Mucosa of descending colon (tissue), 3 donors: ENCODE measurements around the gene INTS6L. TPM values are rescaled to one million over a fixed set of nuclear protein-coding genes. Genes with fewer than 3 reads are reported as not detected.

Experiments
- ATAC-seq: fragments of 200-7000 bp; cut with Tn5 transposase; one replicate; pipeline ENCODE4 v1.9.1; 2020; ENCODE audit warnings: mild to moderate bottlenecking, moderate library complexity
- DNase-seq, 3 donors: peaks; one replicate each; pipeline ENCODE4 v3.0.0-alpha.2; 2020
- H3K36me3 ChIP-seq: fragments of 200-600 bp; one replicate; pipeline ENCODE4 v1.8.0; 2021; ENCODE audit warnings: low read depth, mild to moderate bottlenecking
- H3K4me1 ChIP-seq: fragments of 200-600 bp; one replicate; pipeline ENCODE4 v1.8.0; 2021; ENCODE audit warnings: low read depth, mild to moderate bottlenecking
- H3K4me3 ChIP-seq: fragments of 200-600 bp; one replicate; pipeline ENCODE4 v1.8.0; 2021; ENCODE audit warnings: mild to moderate bottlenecking
- H3K9me3 ChIP-seq: fragments of 200-600 bp; one replicate; pipeline ENCODE4 v1.8.0; 2021; ENCODE audit warnings: mild to moderate bottlenecking
- CTCF ChIP-seq: fragments of 200-600 bp; IDR thresholded peaks from one replicate; pipeline ENCODE4 v1.8.0; 2022; ENCODE audit warnings: antibody characterized with exemption, mild to moderate bottlenecking
- intact Hi-C, 2 donors: fragments of 100-400 bp; cut with DNase I in 1 of 2; cut with micrococcal nuclease in 1 of 2; formaldehyde crosslinking; loops; one replicate each; pipeline versions ENCODE4 v1.11.0 to v1.11.1; 2022; cut with DNase I, micrococcal nuclease
- long read RNA-seq, 2 donors: library from polyadenylated mRNA; unstranded; transcript quantifications; one replicate each; pipeline ENCODE4 v2.0.0, GENCODE V29; 2019 to 2021
- total RNA-seq, 3 donors: library from RNA; stranded (reverse); fragmentation: NEBNext Ultra II Directional in 2 of 3; extraction: Animal tissue kit (Norgen Biotek cat#: 25700) in 2 of 3; gene quantifications; one replicate each; pipeline versions ENCODE4 v1.2.1 to v1.2.4, GENCODE V29; 2021 to 2023
- donor health status: DM: no; HTN: no; CAD: no; lungs with moderate emphysema.
- donor health status: DM: no; HTN: no; CAD: no.
- donor health status: DM: no; HTN: yes; CAD: no.

Gene INTS6L
- 10 to 100 TPM; 14.2 to 19.8 (median 15.0) TPM for total RNA-seq
- long read RNA-seq, donor 1, partial matches to known transcripts = 1 of 2 reads
- long read RNA-seq, donor 1, other reads (novel, unspliced or antisense) = 1 of 2 reads
- long read RNA-seq, donor 2 = 0 reads

- TF ChIP-seq CTCF = no peak
Measured at GRCh38 chrX:135520553-135521404, at the start of gene INTS6L. Gene INTS6L, plus strand, starts transcription at chrX:135520660. Its CDS starts 333 bp downstream, at chrX:135520993.

GRCh38 chrX:135476378-135476777 is 44.1 kb upstream of the INTS6L start:
- H3K4me3 ChIP-seq = no peak overlapping the region

More at GRCh38 chrX:135520553-135521404, at the start of gene INTS6L:
- ATAC-seq = peak; percentile 81
- no peaks in the 10 kb centered on the region for H3K4me1 ChIP-seq
- intact Hi-C loops = no loop called here
- DNase-seq = peak; percentile 87 to 94 (median 92)
- no peaks in the 10 kb centered on the region for H3K36me3 ChIP-seq
- no peaks in the 10 kb centered on the region for H3K9me3 ChIP-seq
- H3K4me3 ChIP-seq = peak within 1 kb of the TSS; percentile 40

GRCh38 chrX:135477576-135477975 is 42.9 kb upstream of the INTS6L start:
- Histone ChIP-seq H3K4me3 (no peak overlapping the region), H3K36me3 (no peaks in the 10 kb centered on the region), H3K4me1 (no peaks in the 10 kb centered on the region), H3K9me3 (no peaks in the 10 kb centered on the region)
- peak; percentile 73 for ATAC-seq
- peak in 2 of 3 donors; percentile 33 to 64 for DNase-seq
- peak; percentile 10 for TF ChIP-seq CTCF
- intact Hi-C loops = no loop called here

More at GRCh38 chrX:135476378-135476777, 44.1 kb upstream of the INTS6L start:
- ATAC-seq (no peak), DNase-seq (no peak)
- H3K4me1 ChIP-seq = no peaks in the 10 kb centered on the region
- TF ChIP-seq CTCF = no peak
- no peaks in the 10 kb centered on the region for H3K9me3 ChIP-seq
- no peaks in the 10 kb centered on the region for H3K36me3 ChIP-seq
- intact Hi-C loops = no loop called here

- DNase-seq = no peak
- H3K36me3 ChIP-seq = no peaks in the 10 kb centered on the region
- no peak for ATAC-seq
- H3K9me3 ChIP-seq = no peaks in the 10 kb centered on the region
- no peak for TF ChIP-seq CTCF
- no peak overlapping the region for H3K4me3 ChIP-seq
- H3K4me1 ChIP-seq = no peaks in the 10 kb centered on the region
- intact Hi-C loops = loop anchor here in 1 of 2 donors (10.0 kb wide), 1 partner anchor 95 kb away; no protein-coding TSS in a partner anchor
Measured at GRCh38 chrX:135480076-135480475, 40.4 kb upstream of the INTS6L start.

GRCh38 chrX:135481696-135482179 is 38.7 kb upstream of the INTS6L start:
- no peak for DNase-seq
- TF ChIP-seq CTCF = no peak
- H3K4me3 ChIP-seq = no peak overlapping the region
- H3K4me1 ChIP-seq = no peaks in the 10 kb centered on the region
- intact Hi-C loops = loop anchor here in 1 of 2 donors (10.0 kb wide), 1 partner anchor 93 kb away; no protein-coding TSS in a partner anchor
- no peak for ATAC-seq
- no peaks in the 10 kb centered on the region for H3K36me3 ChIP-seq
- H3K9me3 ChIP-seq = no peaks in the 10 kb centered on the region
